Glutamatergic neuron (in vitro differentiated cells): Measurements from ENCODE around the gene LRCH1. TPM values are rescaled to one million over a fixed set of nuclear protein-coding genes. Genes with fewer than 3 reads are reported as not detected.

ENCODE experiments used
- DNase-seq: peaks from one replicate; pipeline ENCODE4 v3.0.0; 2022
- H3K27ac Mint-ChIP-seq: one replicate; pipeline ENCODE4 v1.8.0; 2020; ENCODE audit warnings: mild to moderate bottlenecking, mixed read lengths, inconsistent platforms; ENCODE audit not compliant: unreplicated experiment
- H3K27me3 Mint-ChIP-seq: one replicate; pipeline ENCODE4 v1.8.0; 2020; ENCODE audit warnings: mild to moderate bottlenecking, moderate library complexity, mixed read lengths, inconsistent platforms; ENCODE audit not compliant: unreplicated experiment
- H3K36me3 Mint-ChIP-seq: one replicate; pipeline ENCODE4 v1.8.0; 2020; ENCODE audit warnings: mild to moderate bottlenecking, mixed read lengths, inconsistent platforms; ENCODE audit not compliant: unreplicated experiment
- H3K4me1 Mint-ChIP-seq: one replicate; pipeline ENCODE4 v1.8.0; 2020; ENCODE audit warnings: mild to moderate bottlenecking, low read depth, mixed read lengths, inconsistent platforms; ENCODE audit not compliant: unreplicated experiment
- H3K4me3 Mint-ChIP-seq: one replicate; pipeline ENCODE4 v1.8.0; 2020; ENCODE audit warnings: mild to moderate bottlenecking, mixed read lengths, inconsistent platforms; ENCODE audit not compliant: unreplicated experiment
- H3K9me3 Mint-ChIP-seq: one replicate; pipeline ENCODE4 v1.8.0; 2020; ENCODE audit warnings: mild to moderate bottlenecking, moderate library complexity, mixed read lengths, inconsistent platforms; ENCODE audit not compliant: unreplicated experiment
- long read RNA-seq: library from polyadenylated mRNA; unstranded; transcript quantifications from one replicate; pipeline ENCODE4 v2.0.0, GENCODE V29; 2020; ENCODE audit not compliant: unreplicated experiment
- total RNA-seq: library from RNA; stranded (reverse); fragmentation: NEBNext Ultra II Directional; extraction: Animal tissue kit (Norgen Biotek cat#: 25700); gene quantifications from one replicate; pipeline ENCODE4 v1.2.1, GENCODE V29; 2021; ENCODE audit not compliant: unreplicated experiment
- TF ChIP-seq, protein P1 (sequence below): fragments of 200-600 bp; sonication (generic); IDR thresholded peaks from one replicate; pipeline ENCODE4 v1.5.0; 2021; ENCODE audit not compliant: partially characterized antibody, unreplicated experiment

Gene LRCH1, protein sequence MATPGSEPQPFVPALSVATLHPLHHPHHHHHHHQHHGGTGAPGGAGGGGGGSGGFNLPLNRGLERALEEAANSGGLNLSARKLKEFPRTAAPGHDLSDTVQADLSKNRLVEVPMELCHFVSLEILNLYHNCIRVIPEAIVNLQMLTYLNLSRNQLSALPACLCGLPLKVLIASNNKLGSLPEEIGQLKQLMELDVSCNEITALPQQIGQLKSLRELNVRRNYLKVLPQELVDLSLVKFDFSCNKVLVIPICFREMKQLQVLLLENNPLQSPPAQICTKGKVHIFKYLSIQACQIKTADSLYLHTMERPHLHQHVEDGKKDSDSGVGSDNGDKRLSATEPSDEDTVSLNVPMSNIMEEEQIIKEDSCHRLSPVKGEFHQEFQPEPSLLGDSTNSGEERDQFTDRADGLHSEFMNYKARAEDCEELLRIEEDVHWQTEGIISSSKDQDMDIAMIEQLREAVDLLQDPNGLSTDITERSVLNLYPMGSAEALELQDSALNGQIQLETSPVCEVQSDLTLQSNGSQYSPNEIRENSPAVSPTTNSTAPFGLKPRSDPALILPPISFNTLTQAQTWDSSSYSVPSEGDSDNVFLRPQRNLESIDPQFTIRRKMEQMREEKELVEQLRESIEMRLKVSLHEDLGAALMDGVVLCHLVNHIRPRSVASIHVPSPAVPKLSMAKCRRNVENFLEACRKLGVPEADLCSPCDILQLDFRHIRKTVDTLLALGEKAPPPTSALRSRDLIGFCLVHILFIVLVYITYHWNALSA
- 40.6 TPM for total RNA-seq
- long read RNA-seq, full-length matches to known transcripts: 1 of 5 reads
- long read RNA-seq, partial matches to known transcripts: 0 of 5 reads
- long read RNA-seq, other reads (novel, unspliced or antisense): 4 of 5 reads

DNA sequence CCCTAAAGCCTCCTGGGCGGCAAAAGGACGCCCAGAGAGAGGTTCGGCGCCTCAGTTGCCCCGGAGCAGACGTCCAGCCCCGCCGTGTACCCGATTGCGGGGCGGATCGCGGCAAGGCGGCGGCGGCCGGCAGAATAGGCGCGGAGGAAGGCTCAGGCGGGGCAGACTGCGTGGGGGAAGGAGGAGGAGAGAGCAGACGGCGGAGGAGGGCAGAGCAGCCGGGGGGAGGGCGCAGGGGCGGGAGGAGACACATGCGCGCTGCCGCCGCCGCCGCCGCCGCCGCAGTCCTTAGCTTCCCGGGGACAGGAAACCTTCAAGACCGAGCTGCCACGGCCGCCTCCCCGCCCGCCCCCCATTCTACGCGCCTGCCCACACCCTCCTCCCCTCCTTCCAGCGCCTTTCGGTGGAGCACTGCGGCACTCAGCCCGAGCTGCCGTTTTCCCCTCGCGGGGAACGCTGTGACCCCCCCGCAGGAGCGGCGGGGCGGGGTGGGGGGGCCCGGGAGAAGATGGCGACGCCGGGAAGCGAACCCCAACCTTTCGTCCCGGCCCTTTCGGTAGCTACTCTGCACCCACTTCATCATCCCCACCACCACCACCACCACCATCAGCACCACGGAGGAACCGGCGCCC lies at the start of gene LRCH1:
Gene LRCH1 (plus strand): TSS at position 282 of the 632 bp plus-strand sequence. CDS start 227 bp downstream, at position 509.
- TF ChIP-seq, protein P1, sequence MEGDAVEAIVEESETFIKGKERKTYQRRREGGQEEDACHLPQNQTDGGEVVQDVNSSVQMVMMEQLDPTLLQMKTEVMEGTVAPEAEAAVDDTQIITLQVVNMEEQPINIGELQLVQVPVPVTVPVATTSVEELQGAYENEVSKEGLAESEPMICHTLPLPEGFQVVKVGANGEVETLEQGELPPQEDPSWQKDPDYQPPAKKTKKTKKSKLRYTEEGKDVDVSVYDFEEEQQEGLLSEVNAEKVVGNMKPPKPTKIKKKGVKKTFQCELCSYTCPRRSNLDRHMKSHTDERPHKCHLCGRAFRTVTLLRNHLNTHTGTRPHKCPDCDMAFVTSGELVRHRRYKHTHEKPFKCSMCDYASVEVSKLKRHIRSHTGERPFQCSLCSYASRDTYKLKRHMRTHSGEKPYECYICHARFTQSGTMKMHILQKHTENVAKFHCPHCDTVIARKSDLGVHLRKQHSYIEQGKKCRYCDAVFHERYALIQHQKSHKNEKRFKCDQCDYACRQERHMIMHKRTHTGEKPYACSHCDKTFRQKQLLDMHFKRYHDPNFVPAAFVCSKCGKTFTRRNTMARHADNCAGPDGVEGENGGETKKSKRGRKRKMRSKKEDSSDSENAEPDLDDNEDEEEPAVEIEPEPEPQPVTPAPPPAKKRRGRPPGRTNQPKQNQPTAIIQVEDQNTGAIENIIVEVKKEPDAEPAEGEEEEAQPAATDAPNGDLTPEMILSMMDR: no peak
- no peaks in the 10 kb centered on the region for H3K36me3 Mint-ChIP-seq
- peak; percentile 92 for DNase-seq
- H3K9me3 Mint-ChIP-seq: peaks cover 7% of the 10 kb centered on the region
- H3K27ac Mint-ChIP-seq: peak within 1 kb of the TSS; percentile 87
- H3K4me3 Mint-ChIP-seq: peak within 1 kb of the TSS; percentile 92
- H3K27me3 Mint-ChIP-seq: peaks cover 7% of the 10 kb centered on the region
- peaks cover 26% of the 10 kb centered on the region for H3K4me1 Mint-ChIP-seq

DNA sequence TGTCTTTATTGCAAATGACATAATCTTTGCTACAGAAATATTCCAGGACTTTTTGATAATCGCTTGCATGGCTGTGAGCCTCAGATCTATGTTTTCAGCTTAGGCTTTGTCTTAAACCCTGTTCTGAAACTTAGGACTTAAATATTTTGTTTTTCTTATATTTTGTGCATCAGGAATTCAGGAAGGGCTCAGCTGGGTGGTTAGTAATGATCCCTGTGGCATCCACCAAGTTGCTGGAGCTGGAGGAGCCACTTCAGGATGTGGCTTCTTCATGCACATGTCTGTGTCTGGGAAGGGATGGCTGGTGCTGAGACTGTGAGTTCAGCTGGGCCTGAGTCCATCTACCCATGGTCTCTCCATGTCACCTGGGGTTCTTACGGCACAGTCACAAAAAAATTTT lies 48.9 kb upstream of the LRCH1 start:
- TF ChIP-seq, protein P1: no peak
- no peak for DNase-seq
- Mint-ChIP-seq H3K36me3 (no peaks in the 10 kb centered on the region), H3K27me3 (no peaks in the 10 kb centered on the region), H3K4me1 (peaks cover 2% of the 10 kb centered on the region), H3K27ac (no peak overlapping the region), H3K9me3 (peaks cover 1% of the 10 kb centered on the region), H3K4me3 (no peak overlapping the region)

DNA sequence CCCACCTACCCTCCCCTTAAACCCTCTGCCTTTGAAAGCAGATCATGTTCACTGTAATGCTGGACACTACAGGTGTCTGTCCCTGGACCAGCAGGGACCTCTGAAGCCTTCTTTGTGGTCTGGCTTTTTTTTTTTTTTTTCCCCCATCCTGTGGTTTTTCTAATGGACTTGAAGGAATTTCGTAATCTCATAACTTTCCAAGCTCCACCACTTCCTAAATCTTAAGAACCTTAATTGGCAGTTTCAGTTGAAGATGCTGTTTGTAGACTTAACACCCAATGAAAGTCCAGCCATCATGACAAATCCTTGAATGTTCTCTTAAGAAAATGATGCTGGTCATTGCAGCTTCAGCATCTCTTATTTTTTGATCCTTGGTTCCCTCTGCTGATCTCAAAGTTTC lies 45.0 kb upstream of the LRCH1 start:
- peaks cover 1% of the 10 kb centered on the region for H3K9me3 Mint-ChIP-seq
- no peak overlapping the region for H3K27ac Mint-ChIP-seq
- no peak overlapping the region for H3K4me3 Mint-ChIP-seq
- no peak for DNase-seq
- H3K27me3 Mint-ChIP-seq: no peaks in the 10 kb centered on the region
- TF ChIP-seq, protein P1: no peak
- H3K4me1 Mint-ChIP-seq: no peaks in the 10 kb centered on the region
- H3K36me3 Mint-ChIP-seq: no peaks in the 10 kb centered on the region

DNA sequence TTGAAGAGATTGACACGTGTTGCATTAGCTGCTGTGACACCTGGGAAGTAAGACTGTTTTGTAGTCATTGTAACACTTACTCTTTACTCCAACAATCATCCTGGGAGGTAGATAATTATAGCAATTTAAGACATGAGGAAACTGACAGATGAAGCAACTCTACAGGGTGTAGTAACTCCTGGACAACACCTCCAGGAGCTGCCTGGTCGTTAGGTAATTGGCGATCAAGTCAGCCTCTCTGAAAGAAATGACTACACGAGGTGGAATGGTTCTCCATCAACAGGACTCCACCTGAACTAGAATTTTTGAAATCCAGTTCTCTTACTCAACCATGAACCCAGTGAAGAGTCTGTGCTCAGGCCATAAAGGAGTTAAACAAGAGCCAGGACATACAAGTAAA lies 43.0 kb upstream of the LRCH1 start:
- TF ChIP-seq, protein P1: no peak
- no peak for DNase-seq
- H3K36me3 Mint-ChIP-seq: no peaks in the 10 kb centered on the region
- peaks cover 3% of the 10 kb centered on the region for H3K9me3 Mint-ChIP-seq
- H3K27ac Mint-ChIP-seq: no peak overlapping the region
- H3K27me3 Mint-ChIP-seq: no peaks in the 10 kb centered on the region
- H3K4me3 Mint-ChIP-seq: no peak overlapping the region
- no peaks in the 10 kb centered on the region for H3K4me1 Mint-ChIP-seq
